Stimulated activated CD4-positive, alpha-beta T cell treated with anti-CD3 and anti-CD28 coated beads, Interleukin-1b, Interleukin-23, amount 100 ng/mL, for 4 hours (primary cell): ENCODE measurements around the gene PITX3.
A peak's percentile ranks its signal among the peaks of the same experiment; 100 is the strongest.
"Not testable (repeated sequence)": the region's sequence is repeated elsewhere in the genome, so short reads cannot be mapped to it uniquely, and the experiment has no call there.

Source experiments
- DNase-seq, 2 donors: peaks; one replicate each; pipeline ENCODE4 v3.0.0-alpha.2; 2020; ENCODE audit warnings: low read depth in 2 of 2

The PITX3 gene

DNA sequence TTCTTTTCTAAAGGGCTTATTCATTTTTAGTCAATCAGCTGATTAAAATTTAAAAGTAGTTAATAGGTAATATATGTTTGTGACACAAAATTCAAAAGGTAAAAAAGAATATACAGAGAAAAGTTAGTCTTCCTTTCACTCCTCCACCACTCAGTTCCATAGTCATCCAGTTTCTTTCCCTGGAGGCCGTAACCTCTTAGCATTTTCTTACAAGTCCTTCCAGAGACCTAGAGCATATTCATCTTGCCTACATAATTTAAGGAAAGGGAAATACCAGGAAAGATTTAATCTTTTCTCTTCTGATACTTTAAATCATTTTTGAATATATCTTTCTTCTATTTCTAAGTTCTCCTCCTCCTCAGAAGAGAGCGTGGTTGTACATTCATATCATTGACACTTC lies 14.1 kb upstream of the PITX3 start:
- DNase-seq, result no peak

GRCh38 chr10:102254426-102254825 lies 13.1 kb upstream of the PITX3 start:
- no peak for DNase-seq

DNA sequence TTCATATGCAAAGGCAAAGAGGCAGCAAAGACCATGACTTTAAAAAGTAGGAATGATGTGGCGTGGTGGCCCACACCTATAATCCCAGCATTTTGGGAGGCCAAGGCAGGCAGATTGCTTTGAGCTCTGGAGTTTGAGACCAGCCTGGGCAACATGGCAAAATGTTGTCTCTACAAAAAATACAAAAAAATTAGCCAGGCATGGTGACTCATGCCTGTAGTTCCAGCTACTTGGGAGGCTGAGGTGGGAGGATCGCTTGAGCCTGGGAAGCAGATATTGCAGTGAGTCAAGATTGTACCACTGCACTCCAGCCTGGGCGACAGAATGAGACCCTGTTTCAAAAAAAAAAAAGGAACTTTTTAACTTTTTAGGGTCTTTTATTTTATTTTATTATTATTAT lies 11.2 kb upstream of the PITX3 start:
- not testable (repeated sequence) for DNase-seq

DNA sequence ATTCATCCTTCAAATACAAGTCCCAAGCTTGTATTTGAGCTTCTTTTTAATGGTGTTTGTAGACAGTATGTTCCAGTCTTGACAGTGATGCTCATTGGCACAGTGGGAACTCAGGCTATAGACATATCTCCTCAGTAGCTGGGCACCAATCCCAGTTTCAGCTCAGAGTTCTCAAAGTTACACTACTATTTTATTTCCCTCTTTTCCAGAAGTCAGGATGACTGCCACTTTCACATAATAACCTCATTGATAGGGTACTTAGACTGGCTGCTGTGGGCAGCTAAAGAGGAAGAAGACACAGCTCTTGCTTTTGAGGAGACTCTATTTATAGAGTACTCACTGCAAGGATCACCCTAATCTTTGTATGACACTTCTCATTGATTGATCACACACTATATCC lies 6.4 kb upstream of the PITX3 start:
- DNase-seq, result no peak

- no peak for DNase-seq
Observed at GRCh38 chr10:102246261-102246660, 4.9 kb upstream of the PITX3 start.

DNA sequence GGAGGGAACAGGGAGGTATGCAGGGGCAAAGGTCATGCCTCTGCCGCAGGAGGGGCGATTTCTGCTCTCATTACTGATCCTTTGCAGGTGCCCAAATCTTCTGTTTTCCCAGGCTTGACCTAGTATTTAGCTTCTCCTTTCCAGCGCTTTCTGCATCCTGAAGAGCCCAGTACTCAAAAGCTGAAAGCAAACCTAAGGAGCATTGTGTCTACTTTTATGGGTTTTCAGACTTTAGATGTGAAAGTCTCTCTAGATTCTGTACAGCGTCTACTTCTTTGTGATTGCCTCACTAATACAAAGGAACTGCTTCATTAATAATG lies 4.6 kb upstream of the PITX3 start:
- DNase-seq, result no peak

- DNase-seq, result peak; percentile 73
Observed at GRCh38 chr10:102245082-102245931, 4.0 kb upstream of the PITX3 start, which contains the start of gene GBF1. Gene GBF1 (plus strand): TSS chr10:102245532. CDS start chr10:102258939, 13,407 bp downstream.

DNA sequence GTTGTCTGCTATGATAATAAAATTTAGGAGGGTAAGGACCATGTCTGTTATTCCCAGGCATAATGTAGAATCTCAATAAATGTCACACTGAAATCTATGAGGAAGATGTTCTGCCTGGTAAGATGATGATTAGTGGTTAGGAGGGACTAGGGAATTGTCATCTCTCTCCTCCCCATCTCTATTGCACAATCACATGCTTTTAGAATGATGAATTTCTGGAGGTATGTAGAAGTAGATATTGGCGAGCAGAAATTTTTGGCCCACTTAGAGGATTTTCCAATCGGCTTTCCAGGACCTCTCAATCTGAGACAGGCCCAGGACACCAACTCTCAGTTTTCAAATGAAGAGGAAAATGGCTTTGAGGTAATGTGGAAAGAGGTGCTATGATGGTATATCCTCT lies 2.0 kb upstream of the PITX3 start:
- DNase-seq, result no peak

DNA sequence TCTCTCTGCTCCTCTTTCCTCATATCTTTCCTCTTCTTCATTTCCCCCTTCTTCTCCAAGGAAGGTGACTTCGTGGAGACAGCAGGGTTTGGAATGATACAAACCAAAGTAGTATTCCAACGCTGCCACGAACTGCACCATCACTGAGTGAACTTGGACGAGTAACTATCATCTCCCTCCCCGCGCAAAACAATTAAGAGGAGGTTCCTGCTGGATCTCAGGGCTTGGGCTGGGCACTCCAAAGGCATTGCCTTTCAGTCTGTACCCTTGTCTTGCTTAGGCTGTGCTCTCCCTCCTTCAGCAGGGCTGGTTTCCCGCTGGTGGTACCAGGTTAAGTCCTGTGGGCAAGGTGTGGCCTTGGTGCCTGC lies 790 bp upstream of the PITX3 start:
- DNase-seq, result no peak

GRCh38 chr10:102241032-102241443 lies 274 bp downstream of the PITX3 start:
- DNase-seq, result no peak

- DNase-seq, result no peak
Observed at GRCh38 chr10:102240467-102241031, 763 bp downstream of the PITX3 start.

GRCh38 chr10:102237711-102238252 lies 3.5 kb downstream of the PITX3 start:
- no peak for DNase-seq

DNA sequence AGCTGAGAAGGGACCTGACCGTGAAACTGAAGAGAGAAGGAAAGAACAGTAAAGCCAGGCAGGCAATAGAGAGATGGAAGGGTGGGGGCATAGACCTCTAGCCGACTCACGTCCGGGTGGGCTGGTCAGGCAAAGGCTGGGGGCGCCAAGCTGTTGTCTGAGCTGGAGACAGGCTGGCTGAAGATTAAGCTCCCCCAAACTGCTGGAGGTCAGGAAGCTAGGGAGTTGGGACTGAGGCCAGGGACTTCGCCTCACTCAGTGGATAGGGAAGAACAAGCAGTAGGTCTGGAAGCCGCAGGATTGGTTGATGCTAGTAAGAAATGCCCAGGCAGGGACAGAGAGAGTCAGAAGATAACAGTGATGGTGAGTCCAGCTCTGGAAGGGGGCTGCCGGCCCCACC lies 5.3 kb downstream of the PITX3 start:
- DNase-seq, result no peak

GRCh38 chr10:102235598-102235920 lies 5.8 kb downstream of the PITX3 start:
- DNase-seq, result no peak

- DNase-seq, result no peak
Observed at GRCh38 chr10:102234888-102235597, 6.3 kb downstream of the PITX3 start.

DNA sequence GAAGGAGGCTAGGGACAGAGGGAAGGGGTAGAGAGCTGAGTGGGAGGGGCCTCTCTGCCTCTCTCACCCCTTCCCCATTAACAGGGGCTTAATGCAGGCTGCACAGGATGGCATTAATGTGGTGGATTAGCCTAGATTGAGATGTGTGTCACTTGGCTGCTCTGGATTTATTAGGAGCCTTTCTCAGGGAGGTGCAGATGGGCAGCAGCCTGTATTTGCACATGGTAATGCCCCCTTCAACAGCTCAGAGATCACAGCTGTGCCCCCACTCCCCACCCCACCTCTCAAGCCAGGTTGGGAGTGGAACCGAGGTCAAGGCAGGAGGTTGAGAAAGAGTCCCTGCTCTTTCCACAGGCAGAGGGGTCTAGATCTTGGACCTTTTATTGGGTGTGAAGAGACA lies 7.3 kb downstream of the PITX3 start:
- DNase-seq, result no peak

DNA sequence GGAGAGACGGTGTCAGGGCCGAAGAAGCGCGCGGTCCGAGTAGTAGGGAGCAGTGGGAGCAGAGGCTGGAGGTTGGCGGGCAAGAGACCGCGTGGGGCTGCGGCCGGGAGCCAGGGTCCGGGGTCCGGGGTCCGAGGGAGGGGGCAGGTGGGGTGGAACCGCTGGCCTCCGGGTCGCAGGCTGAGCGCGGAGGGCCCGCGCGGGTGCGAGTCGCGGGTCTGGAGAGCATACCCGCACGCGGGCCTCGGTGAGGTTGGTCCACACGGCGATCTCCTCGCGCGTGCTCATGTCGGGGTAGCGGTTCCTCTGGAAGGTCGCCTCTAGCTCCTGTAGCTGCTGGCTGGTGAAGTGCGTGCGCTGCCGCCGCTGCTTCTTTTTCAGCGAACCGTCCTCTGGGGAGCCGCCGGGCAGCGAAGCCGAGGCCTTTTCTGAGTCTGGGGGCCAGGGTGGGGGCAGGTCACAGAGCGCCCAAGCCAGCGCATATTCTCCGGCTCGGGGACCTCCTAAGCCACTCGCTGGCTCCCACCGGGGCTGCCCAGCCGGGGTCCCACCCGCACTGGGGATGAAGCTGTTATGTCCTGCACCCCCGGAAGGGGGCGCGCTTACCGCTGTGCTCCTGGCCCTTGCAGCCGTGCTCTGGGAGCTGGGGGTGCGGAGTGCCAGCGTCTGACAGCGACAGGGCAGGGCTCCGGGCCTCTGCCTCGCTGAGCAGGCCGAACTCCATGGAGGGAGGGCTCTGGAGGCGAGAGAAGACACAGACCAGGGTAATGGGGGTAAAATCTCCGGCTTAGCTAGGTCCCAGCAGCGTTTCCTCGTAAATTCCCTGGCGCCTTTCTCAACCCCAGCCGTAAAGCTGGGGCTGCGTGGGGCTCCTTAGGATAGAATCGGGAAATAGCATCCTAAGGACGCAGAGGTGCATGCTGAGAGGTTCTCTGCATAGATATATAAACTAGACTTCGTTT lies 9.7 kb downstream of the PITX3 start:
- DNase-seq, result peak; percentile 58 to 71

DNA sequence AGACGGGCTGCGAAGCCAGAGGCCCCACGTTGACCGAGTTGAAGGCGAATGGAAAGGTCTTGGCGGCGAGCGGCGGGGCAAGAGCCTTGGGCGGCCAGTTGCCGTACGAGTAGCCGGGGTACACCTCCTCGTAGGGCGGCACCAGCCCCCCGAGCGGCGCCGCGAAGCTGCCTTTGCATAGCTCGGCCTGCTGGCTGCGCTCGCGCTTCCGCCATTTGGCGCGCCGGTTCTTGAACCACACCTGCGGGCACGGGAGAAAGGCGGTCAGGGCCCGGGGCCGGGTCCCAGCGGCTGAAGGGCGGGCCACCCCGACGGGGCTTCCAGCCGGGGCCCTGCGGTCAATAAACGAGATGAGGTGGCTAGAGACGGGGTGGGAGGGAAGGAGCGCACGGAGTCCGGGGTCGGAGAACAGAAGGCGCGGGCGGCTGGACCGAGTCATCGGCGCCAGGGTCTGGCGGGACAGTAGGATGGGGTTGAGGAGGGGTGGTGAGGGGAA lies 10.4 kb downstream of the PITX3 start:
- DNase-seq, result peak in 1 of 2 donors; percentile 34

DNA sequence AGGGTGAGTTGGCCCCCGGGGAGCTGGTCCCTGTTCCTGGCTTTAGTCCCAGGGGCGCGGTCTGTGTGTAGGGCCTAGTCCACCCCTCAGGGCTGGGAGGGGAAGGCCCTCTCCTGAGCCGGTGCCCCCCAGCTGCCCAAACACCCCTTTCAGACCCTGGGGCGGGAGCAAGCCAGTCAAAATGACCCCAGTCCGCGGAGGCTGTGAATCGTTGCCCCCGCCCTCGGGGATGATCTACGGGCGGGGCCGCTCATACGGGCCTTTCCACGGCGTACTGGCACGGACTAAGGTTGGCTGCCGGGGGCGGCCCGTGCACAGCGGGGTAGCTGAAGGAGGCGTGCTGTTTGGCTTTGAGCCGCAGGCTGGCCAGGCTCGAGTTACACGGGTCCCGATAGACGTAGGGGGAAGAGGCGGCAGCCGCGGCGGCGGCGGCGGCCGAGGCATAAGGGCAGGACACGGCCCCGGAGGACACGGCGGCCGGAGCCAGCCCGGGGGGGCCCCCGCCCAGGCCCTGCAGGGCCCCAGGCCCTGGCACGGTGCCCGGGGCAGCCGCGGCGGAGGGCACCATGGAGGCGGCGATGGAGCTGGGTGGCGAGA lies 10.9 kb downstream of the PITX3 start:
- DNase-seq, result peak in 1 of 2 donors; percentile 23

DNA sequence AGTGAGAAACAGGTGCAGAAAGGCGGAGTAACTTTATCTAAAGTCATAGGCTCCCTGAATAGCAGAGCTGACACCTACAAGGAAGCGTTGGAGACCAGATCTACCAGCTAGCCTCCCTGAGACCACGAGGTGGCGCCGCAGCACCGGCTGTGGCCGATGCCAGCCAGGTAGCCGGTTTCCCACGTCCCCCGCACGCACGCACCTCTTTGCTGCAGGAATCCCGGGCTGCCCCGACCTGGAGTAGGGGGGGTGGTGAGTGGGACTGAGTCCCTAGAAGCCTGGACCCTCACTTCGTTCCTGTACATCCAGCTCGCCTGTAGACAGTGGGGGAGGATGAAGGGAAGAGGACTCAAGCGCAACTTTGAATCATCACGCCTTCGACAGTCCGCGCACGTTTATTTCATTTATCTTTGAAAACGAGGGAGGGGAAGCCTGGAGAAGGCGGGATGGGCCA lies 11.5 kb downstream of the PITX3 start:
- peak; percentile 75 to 85 for DNase-seq

DNA sequence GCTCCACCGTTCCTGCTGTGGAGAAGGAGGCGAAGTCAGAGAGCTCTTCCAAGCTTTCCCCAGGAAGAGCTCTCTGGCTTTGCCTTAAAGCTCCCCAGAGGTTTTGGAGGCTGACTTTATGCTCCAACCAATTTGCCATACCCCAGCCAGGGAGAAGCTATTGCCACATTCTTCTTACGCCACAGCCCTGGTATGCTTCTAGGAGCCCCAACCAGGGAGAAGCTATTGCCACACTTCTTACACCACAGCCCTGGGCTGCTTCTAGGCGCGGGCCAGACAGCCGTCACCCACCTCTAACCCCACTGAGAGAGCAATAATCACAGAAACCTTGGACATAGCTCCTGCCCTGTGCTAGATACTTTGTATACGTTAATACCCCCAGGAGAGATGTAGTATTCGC lies 14.3 kb downstream of the PITX3 start:
- no peak for DNase-seq
